OCI-LY1 (cell line): ENCODE data around the gene YWHAQ.

ENCODE experiments used
- H2AFZ ChIP-seq: fragments of 200-600 bp; sonication (generic), shearing (Covaris generic); 2 replicates; pipeline ENCODE4 v1.6.0; 2014; ENCODE audit warnings: antibody characterized with exemption, mild to moderate bottlenecking, low read length
- H3F3A ChIP-seq: fragments of 200-600 bp; sonication (generic), shearing (Covaris generic); 2 replicates; pipeline ENCODE4 v1.6.0; 2014; ENCODE audit warnings: mild to moderate bottlenecking, antibody characterized with exemption, low read length, moderate library complexity; ENCODE audit not compliant: insufficient read depth
- H3K27ac ChIP-seq: fragments of 200-600 bp; sonication (generic); 2 replicates; pipeline ENCODE4 v1.5.1; 2014; ENCODE audit warnings: low read length, mixed run types, mild to moderate bottlenecking, low read depth; ENCODE audit not compliant: poor library complexity, severe bottlenecking
- H3K27me3 ChIP-seq: fragments of 200-600 bp; sonication (generic); 2 replicates; pipeline ENCODE4 v1.6.0; 2014; ENCODE audit warnings: antibody characterized with exemption, mild to moderate bottlenecking, low read length, moderate library complexity; ENCODE audit not compliant: insufficient read depth
- H3K36me3 ChIP-seq: fragments of 200-600 bp; sonication (generic); 2 replicates; pipeline ENCODE4 v1.6.1; 2014; ENCODE audit warnings: mild to moderate bottlenecking, antibody characterized with exemption, low read length, moderate library complexity, mixed read lengths; ENCODE audit not compliant: insufficient read depth
- H3K4me1 ChIP-seq: fragments of 200-600 bp; sonication (generic); 2 replicates; pipeline ENCODE4 v1.5.1; 2014; ENCODE audit warnings: mild to moderate bottlenecking, low read length, moderate library complexity; ENCODE audit not compliant: insufficient read depth, severe bottlenecking
- H3K4me2 ChIP-seq: fragments of 200-600 bp; sonication (generic), shearing (Covaris generic); 2 replicates; pipeline ENCODE4 v1.6.1; 2014; ENCODE audit warnings: low read length
- H3K4me3 ChIP-seq: fragments of 200-600 bp; sonication (generic); 2 replicates; pipeline ENCODE4 v1.5.1; 2014; ENCODE audit warnings: low read length, low read depth, mild to moderate bottlenecking, mixed read lengths; ENCODE audit not compliant: poor library complexity, severe bottlenecking
- H3K79me2 ChIP-seq: fragments of 200-600 bp; shearing (Covaris generic); 2 replicates; pipeline ENCODE4 v1.6.1; 2016; ENCODE audit warnings: mixed run types, low read length, mixed read lengths; ENCODE audit not compliant: insufficient read depth
- H3K9ac ChIP-seq: fragments of 200-600 bp; sonication (generic), shearing (Covaris generic); 2 replicates; pipeline ENCODE4 v1.6.1; 2014; ENCODE audit warnings: mild to moderate bottlenecking, low read length, mixed read lengths
- H3K9me2 ChIP-seq: fragments of 200-600 bp; sonication (generic), shearing (Covaris generic); 2 replicates; pipeline ENCODE4 v1.6.1; 2014; ENCODE audit warnings: low read depth, mild to moderate bottlenecking, low read length, mixed read lengths
- H3K9me3 ChIP-seq: fragments of 200-600 bp; shearing (Covaris generic); 2 replicates; pipeline ENCODE4 v1.6.1; 2014; ENCODE audit warnings: low read length, mixed read lengths
- H4K20me1 ChIP-seq: fragments of 200-600 bp; sonication (generic), shearing (Covaris generic); 2 replicates; pipeline ENCODE4 v1.6.0; 2016; ENCODE audit warnings: mild to moderate bottlenecking, low read length; ENCODE audit not compliant: insufficient read depth
- EZH2 ChIP-seq: fragments of 200-600 bp; sonication (generic), shearing (Covaris generic); IDR thresholded peaks from 2 replicates; pipeline ENCODE4 v1.8.0; 2017; ENCODE audit warnings: borderline replicate concordance, mixed run types, mild to moderate bottlenecking, antibody characterized with exemption, low read length, moderate library complexity, mixed read lengths
- TF ChIP-seq, protein P1 (sequence below): fragments of 200-600 bp; sonication (generic), shearing (Covaris generic); IDR thresholded peaks from 2 replicates; pipeline ENCODE4 v1.5.1; 2017; ENCODE audit warnings: mild to moderate bottlenecking, antibody characterized with exemption, low read length, moderate library complexity, mixed read lengths

The YWHAQ gene

DNA sequence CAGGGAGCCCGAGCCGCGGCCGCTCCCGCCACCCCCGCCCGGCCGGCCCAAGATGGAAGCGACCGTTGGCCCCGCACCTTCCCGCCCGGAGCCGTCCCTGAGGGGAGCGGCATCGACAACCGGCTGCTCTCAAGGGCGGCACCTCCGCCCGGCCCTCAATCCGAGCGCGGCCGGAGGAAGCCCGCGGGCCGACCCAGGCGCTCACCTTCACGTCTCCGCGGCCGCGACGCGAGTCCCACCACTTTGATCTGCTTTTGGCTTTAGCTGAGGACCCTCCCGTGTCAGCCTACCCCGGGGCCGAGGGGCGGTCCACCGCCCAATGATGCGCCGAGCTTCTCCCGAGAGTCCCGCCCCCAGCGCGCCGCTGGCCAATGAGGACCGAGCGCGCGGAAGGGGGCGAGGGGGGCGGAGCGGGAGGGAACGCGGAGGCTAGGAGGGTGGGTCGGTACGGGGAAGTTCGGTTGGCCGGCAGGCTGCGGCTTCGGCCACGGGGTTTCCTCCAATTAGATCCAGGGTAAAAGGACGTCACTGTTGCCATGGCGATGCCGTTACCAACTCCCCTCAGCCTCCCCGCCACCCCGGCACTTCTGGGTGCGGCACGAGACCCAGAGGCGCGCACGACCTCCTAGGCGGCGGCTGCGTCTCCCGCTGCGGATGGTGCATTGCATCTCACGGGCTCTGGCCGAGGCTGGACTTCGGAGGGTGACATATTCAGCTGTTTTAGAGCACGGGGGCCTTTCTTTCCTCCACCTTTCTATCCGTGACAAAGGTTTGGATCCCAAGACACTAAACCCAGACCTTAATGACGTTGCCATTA, at the start of gene YWHAQ:
Gene YWHAQ (minus strand): TSS at position 262 of the 817 bp plus-strand sequence. CDS start 545 bp downstream, outside the sequence.
- no peaks in the 10 kb centered on the region for H3K9me3 ChIP-seq
- peaks cover 42% of the 10 kb centered on the region for H3K79me2 ChIP-seq
- no peaks in the 10 kb centered on the region for H3F3A ChIP-seq
- H3K4me1 ChIP-seq, result peaks cover 40% of the 10 kb centered on the region
- H3K9me2 ChIP-seq, result no peaks in the 10 kb centered on the region
- H3K27me3 ChIP-seq, result peaks cover 17% of the 10 kb centered on the region; the same call in 1 of the 2 replicates
- peak within 1 kb of the TSS; percentile 52 for H3K27ac ChIP-seq
- peak within 1 kb of the TSS; percentile 79 for H3K9ac ChIP-seq
- H4K20me1 ChIP-seq, result no peaks in the 10 kb centered on the region
- no peak for TF ChIP-seq EZH2
- TF ChIP-seq, protein P1, sequence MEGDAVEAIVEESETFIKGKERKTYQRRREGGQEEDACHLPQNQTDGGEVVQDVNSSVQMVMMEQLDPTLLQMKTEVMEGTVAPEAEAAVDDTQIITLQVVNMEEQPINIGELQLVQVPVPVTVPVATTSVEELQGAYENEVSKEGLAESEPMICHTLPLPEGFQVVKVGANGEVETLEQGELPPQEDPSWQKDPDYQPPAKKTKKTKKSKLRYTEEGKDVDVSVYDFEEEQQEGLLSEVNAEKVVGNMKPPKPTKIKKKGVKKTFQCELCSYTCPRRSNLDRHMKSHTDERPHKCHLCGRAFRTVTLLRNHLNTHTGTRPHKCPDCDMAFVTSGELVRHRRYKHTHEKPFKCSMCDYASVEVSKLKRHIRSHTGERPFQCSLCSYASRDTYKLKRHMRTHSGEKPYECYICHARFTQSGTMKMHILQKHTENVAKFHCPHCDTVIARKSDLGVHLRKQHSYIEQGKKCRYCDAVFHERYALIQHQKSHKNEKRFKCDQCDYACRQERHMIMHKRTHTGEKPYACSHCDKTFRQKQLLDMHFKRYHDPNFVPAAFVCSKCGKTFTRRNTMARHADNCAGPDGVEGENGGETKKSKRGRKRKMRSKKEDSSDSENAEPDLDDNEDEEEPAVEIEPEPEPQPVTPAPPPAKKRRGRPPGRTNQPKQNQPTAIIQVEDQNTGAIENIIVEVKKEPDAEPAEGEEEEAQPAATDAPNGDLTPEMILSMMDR, result no peak
- H3K4me2 ChIP-seq, result peak within 1 kb of the TSS; percentile 71
- peak within 1 kb of the TSS; percentile 74 for H3K4me3 ChIP-seq
- peak within 1 kb of the TSS; percentile 43; the same call in 1 of the 2 replicates for H2AFZ ChIP-seq
- H3K36me3 ChIP-seq, result peaks cover 38% of the 10 kb centered on the region

GRCh38 chr2:9680082-9680481, 49.3 kb upstream of the YWHAQ start:
- Histone ChIP-seq H3K9me2 (no peaks in the 10 kb centered on the region), H4K20me1 (no peaks in the 10 kb centered on the region), H3K4me2 (no peak overlapping the region), H3K9me3 (no peaks in the 10 kb centered on the region), H2AFZ (no peak overlapping the region), H3K9ac (no peak overlapping the region), H3F3A (no peaks in the 10 kb centered on the region), H3K27ac (no peak overlapping the region), H3K4me1 (no peaks in the 10 kb centered on the region), H3K4me3 (no peak overlapping the region), H3K27me3 (no peaks in the 10 kb centered on the region), H3K36me3 (no peaks in the 10 kb centered on the region), H3K79me2 (no peaks in the 10 kb centered on the region)
- TF ChIP-seq EZH2, result no peak
- TF ChIP-seq, protein P1, result no peak

- Histone ChIP-seq H3F3A (no peaks in the 10 kb centered on the region), H3K27me3 (no peaks in the 10 kb centered on the region), H4K20me1 (no peaks in the 10 kb centered on the region), H3K9ac (no peak overlapping the region), H3K36me3 (no peaks in the 10 kb centered on the region), H3K9me2 (no peaks in the 10 kb centered on the region), H3K27ac (no peak overlapping the region), H3K79me2 (no peaks in the 10 kb centered on the region), H2AFZ (no peak overlapping the region), H3K4me2 (no peak overlapping the region), H3K4me3 (no peak overlapping the region), H3K4me1 (no peaks in the 10 kb centered on the region), H3K9me3 (no peaks in the 10 kb centered on the region)
- TF ChIP-seq EZH2, result no peak
- TF ChIP-seq, protein P1, result no peak
Measured at GRCh38 chr2:9679218-9679617, 48.4 kb upstream of the YWHAQ start.
